Stimulated activated CD8-positive, alpha-beta memory T cell treated with anti-CD3 and anti-CD28 coated beads, Interleukin-12 subunit alpha, Interleukin-12 subunit beta, amount 100 ng/mL, for 1 hour (primary cell): Measurements from ENCODE around the gene FBXO3.
A peak's percentile ranks its signal among the peaks of the same experiment; 100 is the strongest.
"Not testable (repeated sequence)": the region's sequence is repeated elsewhere in the genome, so short reads cannot be mapped to it uniquely, and the experiment has no call there.

ENCODE experiments used
- DNase-seq: peaks from one replicate; pipeline ENCODE4 v3.0.0-alpha.2; 2020; ENCODE audit warnings: low read depth

FBXO3 gene

GRCh38 chr11:33773987-33774735, at the start of gene FBXO3:
TSS of gene FBXO3 (minus strand) at chr11:33774520. CDS start at chr11:33774497, 23 bp downstream.
- peak; percentile 74 for DNase-seq

DNA sequence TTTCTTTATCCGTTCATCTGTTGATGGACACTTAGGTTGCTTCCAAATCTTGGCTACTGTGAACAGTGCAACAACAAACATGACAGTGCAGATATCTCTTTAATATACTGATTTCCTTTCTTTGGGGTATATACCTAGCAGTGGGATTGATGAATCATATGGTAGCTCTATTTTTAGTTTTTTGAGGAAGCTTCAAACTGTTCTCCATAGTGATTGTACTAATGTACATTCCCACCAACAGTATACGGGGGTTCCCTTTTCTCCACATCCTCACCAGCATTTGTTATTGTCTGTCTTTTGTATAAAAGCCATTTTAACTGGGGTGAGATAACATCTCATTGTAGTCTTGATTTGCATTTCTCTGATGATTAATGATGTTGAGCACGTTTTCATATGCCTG, 48.7 kb upstream of the FBXO3 start:
- DNase-seq: not testable (repeated sequence)

DNA sequence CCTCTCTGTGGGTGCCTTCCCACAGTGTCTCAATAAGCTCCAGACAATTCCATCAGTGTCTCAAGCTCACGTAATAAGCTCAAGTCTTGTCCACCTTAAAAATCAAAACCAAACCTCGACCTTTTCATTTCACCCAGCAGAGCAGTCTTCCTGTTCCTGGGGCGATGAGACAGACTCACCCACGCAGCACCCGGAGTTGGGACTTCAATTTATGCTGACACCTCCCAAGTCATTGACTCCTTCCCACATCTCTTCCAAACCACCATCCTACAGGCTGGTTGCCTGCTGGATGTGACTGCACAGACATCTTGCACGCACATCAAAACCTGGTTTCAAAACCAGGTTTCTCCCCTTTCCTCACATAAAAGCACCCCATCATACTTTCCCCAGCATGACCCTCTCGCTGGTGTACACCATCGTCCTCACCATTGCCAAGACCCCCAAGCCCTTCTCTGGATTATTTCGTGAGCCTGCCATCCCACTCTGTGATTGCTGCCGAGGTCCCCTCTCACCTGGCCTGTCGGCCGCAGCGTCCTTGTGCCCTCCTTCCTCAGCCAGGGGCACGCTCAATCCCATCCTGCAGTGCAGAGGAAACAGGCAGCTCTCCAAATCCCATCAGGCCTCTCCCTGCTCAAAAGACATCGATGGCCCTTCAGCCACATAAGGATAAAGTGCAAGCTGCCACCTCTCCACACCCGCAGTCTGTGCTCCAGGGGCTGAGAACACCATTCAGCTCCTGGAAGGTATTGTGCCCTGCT, 45.1 kb upstream of the FBXO3 start:
- no peak for DNase-seq

DNA sequence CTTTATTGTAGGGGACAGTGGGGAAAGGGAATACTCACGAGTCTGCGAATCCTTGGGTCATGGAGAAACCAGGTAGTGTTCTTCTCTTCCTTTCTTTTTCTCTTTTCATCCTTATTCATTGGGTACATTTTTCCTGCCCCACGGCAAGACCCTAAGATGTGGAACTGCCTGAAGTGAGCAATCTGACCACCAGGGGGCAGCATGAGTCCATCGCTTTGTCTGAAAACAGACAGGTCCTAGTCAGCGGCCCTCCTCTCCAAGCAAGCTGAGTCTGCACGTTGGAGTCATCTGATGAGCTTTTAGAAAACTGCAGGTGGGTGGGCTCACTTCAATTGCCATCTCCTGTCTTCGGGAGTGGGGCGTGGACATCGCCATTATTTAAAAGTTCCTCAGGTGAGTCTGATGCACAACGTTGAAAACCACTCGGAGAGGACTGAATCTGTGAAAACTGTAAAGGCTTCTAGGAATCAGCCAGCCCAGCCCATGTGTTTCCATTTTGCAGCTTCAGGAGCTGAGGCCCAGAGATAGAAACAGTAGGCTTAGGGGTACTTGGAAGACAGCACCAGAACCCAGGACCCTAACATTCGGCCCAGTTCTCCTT, 34.0 kb upstream of the FBXO3 start:
- DNase-seq: peak; percentile 82

- no peak for DNase-seq
Observed at GRCh38 chr11:33804471-33804870, 30.2 kb upstream of the FBXO3 start.

- no peak for DNase-seq
Observed at GRCh38 chr11:33802194-33802950, 28.1 kb upstream of the FBXO3 start.

DNA sequence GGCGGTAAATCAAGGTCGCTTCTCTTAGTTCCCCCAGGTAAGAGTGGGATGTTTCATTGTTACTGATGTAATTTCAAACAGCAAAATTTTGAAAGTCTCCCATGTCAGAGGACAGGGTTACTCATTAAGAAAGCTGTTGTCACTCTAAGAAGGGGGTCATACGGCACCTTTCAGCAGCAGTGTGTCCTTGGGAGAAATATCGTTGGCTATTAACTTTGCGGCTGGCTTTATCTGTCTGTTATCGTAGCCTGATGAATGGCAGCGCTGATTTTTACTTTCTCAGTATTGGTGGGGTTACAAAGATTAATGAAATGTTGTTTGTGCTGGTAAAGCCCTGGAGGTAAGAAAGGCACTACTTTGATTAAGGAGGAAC, 27.5 kb upstream of the FBXO3 start:
- no peak for DNase-seq

DNA sequence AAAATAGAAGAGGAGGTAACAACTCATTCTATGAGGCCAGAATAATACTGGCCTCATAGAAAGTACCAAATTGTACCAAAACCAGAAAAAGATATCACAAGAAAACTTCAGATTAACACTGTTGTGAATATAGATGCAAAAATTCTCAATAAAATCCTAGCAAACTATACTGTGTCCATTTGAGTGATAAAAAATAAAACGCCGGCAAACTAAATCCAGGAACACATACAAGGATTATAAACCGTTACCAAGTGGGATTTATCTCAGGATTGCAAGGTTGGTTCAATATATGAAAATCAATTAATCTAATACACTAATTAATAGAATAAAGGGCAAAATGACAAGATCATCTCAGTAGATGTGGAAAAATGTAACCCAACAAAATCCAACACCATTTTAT, 23.6 kb upstream of the FBXO3 start:
- DNase-seq: no peak

DNA sequence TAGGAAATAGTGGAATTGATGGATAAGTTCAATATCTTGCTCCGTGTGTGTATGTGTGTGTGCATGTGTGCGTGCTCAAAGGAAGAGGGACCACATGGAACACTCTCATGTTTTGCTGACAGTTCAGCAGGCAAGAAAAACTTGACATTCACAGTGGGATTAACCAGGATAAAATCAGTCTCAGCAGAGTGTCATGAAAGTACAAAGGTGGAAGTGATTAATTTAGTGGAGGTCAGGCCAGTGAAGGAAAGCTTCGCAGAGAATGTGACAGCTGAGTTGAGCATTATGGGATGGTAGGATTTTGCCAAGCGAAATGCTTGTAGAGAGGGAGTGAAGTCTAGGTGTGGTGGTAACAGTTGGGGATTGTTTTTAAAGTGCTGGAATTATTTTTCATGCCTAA, 15.7 kb upstream of the FBXO3 start:
- DNase-seq: no peak

- DNase-seq: not testable (repeated sequence)
Observed at GRCh38 chr11:33788095-33788494, 13.8 kb upstream of the FBXO3 start.

GRCh38 chr11:33787076-33787475, 12.8 kb upstream of the FBXO3 start:
- no peak for DNase-seq

- DNase-seq: no peak
Observed at GRCh38 chr11:33785609-33786008, 11.3 kb upstream of the FBXO3 start.

- no peak for DNase-seq
Observed at GRCh38 chr11:33779849-33780528, 5.7 kb upstream of the FBXO3 start.

DNA sequence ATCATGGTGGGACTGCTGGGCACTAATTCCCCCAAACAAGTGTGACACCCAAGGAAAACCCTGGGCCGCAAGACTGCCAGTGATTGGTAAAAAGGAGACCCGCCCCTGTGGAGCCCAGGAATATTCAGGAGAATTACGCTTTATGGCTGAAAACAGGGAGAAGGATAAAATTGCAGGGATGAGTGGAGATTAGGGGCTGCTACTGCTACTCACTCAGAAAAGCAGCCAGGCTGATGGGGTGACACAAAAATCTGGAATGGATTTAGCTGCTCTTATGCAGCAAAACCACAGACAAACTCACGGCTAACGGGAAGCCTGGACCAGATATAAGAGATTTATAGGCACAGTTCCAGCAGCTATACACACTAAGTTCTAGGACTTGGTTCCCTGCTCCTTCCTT, 4.4 kb upstream of the FBXO3 start:
- DNase-seq: no peak

GRCh38 chr11:33777906-33778305, 3.6 kb upstream of the FBXO3 start:
- DNase-seq: no peak

DNA sequence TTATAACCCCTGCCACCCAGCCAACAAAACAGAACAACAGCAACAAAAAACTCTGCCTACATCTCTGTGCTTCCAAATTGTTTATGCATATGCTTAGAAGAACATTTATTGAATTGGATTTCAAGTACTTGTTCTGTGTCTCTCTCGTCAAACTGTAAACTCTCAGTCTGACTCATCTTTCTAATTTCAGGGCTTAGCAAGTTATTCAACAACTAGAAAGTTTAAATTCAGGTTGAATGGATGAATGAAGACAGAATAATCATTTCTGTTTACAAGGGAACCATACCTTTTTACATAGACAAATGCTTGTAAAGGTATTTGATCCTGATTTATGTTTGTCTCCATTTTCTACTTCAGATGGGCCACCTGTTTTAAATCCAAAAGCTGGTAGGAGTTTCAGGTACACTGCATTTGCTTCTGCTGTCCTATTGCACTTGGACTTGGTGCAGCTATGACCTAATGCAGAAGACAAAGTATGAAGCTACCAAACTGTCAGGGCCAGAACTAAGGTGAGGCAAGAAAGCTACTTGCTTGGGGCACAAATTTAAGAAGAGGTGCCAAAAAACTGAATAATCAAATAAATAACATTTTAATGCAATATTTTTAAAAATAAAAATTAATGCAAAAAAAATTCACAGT, 1.6 kb upstream of the FBXO3 start:
- no peak for DNase-seq

DNA sequence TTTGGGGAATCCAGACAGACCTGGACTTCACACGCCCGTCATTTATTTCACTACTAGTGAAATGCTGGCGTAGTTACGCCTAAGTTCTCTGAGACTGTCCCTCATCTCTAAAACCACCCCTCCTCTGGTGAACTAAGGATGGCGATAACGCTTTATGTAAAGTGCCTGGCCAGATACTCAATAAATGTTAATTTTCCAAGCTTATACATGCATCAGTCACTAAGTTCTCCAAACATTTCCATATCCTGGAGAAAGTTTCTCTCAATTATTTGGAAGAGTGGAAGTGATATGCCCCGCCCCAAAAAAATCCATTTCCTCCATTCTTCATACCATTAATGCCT, 1.1 kb upstream of the FBXO3 start:
- DNase-seq: no peak

DNA sequence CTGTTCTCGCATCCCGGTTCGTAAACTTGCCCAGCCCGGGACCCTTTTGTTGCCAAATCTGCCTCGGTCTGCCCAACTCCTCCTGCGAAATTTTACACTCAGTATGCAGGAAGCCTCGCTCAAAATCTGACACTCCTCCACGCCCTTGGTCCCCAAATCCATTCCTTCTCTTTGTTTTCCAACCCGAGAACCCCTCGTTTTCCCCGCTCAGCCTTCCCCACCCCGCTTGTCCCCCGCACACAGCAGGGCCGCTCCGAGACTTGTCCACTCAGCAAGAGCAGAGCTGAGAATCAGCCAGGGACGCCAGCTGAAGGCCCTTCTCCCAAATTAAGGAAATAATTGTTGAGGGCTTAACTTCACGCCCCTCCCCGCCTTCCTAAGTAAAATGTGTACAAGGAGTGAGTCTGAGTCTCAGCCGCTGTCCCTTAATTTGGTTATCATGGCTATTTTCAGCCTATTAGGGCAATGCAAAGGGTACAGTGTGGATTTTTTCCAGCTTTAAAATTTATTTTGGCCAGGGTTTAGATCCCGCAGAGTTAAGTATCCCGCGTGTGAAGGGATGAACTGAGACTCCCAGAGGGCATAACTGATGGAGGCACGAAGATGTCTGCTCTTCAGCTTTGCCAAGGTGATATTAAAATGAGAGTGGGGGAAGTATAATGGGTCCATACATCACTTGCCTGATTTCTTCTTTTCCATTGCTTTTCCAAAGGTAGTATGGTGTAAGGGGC, 581 bp upstream of the FBXO3 start:
- DNase-seq: no peak

- peak; percentile 15 for DNase-seq
Observed at GRCh38 chr11:33773404-33773986, 825 bp downstream of the FBXO3 start.

- no peak for DNase-seq
Observed at GRCh38 chr11:33772870-33773269, 1.4 kb downstream of the FBXO3 start.
